ENCODE data around the gene RERE.
"Not testable (repeated sequence)": the region's sequence is repeated elsewhere in the genome, so short reads cannot be mapped to it uniquely, and the experiment has no call there.

RERE gene

DNA sequence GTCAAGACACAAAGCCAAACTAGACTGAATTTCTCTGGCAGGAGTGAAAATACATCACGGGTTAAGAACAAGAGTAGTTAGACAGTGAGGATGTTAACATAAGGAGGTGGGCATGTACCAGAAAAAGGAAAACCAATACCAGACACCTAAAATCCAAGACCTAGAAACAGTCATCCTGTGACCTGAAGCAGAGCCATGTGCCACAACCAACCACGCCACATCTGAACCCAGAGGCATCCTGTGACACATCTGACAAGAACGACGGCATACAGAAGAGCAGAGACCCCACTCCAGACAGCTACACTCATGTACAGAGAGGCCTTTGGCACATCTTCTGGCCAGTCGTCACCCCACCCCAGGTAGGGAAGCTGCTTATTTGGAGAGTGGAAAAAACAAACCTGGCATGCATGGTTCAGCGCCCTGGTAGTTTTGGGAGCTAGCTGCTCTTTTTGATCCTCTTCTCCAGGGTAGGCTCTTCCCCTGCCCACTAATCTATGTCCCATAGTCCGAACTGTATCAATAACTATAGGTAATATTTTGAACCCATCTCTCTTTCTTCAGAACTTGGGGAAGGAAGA is 427.4 kb downstream of the RERE start:
- FAIRE-seq, result no peak

DNA sequence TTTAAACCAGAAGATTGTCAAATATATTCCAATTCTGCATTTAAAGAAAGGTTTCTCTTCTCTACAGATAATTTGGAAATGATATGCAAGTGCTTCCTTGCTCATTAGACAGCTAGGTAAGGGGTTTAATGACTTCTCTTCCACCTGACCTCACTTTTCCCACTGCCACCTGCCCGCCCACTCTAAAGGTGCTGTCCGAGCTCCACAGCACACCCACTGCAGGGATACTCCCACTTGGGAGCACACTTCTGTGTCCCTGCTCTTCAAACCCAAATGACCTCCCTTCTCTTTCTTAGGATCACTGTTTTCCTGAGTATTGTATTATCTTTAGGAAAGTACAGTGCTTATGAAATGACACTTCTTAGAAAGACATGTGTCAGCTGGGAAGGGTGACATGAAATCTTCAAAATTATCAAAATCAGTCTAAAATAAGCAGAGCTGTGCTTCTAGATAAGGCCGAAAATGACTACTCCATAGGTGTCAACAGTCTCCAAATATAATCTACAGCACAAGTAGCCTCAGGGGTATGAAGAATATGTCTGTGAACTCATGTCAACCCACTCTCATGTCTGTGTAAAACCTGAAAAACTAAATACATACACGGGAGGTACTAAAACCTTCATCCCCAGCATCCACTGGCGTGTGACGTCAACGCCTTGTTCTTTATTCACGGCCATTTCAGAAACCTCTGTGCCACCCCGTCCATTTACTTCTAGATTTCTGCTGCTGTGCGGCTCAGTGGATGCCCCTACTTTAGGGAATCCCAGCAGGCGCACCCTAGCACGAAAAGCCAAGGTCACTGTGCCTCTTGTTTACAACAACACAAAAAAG is 428.5 kb downstream of the RERE start:
- no peak for FAIRE-seq

DNA sequence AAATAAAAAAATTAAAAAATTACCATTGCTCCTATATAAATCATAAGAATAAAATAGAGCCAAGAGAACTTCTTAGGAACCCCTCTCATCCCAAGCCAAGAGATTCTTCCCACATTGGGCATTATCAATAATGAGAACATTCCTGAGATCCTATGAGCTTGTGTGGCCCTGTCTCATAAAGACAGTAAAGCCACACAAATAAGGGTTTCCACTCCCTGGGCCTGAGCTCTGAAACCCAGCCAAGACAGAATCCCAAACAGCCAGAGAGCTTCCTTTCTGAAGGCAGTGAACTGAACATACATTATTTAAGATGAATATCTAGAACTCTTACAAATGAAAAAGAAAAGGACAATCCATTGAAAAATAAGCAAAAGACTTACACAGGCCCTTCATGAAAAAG is 431.2 kb downstream of the RERE start:
- no peak for FAIRE-seq

DNA sequence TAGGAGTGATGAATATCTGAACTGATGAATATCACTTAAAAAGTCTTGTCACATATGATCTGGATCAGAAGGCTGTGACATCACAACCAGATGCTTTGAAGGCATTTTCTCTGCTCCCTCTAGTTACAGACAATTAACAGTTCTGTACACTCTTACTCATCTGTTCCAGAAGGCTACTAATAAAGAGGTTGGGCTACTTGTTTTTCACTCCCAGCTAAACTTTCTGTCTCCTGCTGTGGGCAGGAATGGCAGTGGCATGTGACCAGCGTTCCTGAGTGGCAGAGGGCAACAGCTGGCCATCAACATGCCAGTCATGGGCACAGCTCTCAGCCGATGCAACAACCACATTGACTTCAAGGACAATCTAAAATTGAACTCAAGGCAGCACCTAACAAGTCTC is 432.9 kb downstream of the RERE start:
- no peak for FAIRE-seq

DNA sequence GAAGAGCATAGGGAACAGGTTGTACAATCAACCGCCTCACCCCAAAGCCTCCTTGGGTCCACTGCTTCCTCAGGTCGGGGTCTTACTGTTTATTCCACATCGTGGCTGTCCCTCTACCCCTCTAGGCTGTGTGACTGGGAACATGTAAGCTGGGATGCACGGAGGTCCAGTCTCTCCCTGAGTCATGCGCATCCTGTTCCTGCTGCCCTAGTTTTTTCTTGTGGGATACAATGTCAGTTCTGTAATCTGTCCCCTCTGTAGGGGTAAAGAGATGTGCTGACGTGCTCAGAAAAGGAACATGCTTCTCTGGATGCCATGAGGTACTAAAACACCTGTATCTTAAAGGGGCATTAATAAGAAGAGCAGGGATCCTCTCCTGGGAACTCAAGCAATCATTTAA is 433.4 kb downstream of the RERE start:
- FAIRE-seq, result no peak

DNA sequence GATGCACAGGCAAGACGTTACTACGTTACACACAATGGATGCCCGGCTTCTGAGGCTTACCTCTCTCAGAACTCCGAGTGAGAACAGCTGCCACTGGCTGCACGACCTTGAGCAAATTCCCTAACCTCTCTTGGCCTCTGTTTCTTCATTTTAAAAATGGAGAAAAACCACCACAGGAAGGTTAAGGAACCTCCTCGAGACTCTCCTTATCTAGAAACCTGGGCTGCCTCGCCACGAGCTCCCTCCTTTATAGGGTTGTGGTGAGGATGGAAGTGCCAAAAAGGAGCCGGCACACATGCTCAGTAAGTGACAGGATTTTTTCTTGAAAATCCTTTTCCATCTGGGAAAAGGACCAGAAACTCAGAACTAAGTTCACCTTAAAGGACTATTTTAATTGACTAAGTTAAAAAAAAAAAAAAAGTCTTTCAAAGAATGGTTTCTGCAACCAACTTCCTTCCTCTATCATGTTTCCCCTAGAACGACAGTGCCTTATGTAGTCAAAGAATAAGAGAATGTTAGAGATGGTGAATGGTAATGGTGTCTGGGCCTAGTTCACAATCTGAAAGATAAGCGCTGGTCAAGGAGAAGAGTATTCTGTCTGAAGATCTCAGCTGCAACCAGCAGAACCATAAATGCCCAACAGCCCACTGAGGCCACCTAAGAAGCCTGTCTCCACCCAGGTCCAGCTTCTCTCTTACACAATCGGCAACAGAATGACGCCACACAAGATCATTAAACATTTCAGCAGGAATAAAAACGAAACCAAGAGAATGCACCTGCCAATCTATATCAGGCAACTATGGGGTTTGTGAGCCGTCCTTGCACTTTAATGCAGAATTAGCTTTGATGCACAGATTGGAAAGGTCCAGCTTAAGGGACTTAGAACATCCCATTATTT is 434.6 kb downstream of the RERE start:
- no peak for FAIRE-seq

DNA sequence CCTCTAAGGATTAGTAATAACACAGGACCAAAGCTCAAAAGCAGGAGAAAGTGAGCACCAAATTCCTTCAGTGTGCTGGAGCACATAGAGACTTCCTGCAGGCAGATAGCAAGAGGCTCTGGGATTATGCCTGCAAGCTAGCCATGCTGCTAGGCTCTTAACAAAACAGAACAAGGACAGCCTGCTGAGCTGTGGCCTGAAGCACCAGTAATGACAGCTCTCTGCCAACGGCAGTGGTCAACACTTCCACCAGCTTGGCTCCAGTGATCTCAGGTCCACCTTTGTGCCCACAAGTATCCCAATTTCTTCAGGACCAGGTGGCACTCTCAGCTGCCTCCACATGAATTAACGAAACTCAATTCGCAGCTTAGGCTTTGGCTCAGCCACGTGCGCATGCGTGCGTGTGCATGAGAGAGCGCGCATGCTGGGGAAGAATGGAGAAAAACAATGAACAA is 435.4 kb downstream of the RERE start:
- FAIRE-seq, result no peak

DNA sequence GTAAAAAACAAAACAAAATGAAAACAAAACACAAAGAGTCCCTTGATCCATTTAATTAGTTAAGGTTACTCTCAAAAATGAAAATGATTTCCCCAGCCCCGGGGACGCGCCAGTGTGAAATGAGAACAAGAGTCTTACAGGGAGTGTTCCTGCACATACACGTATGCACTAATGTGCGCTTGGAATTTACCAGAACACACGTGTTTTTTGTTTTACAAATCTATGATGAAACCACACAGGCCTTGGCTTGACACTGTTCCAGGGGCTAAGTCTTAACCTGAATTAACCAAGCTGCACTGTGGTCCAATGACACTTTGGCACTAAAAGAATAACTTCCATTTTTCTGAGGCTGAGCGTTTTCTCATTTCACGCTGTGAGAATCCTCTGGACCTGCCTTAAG is 435.8 kb downstream of the RERE start:
- no peak for FAIRE-seq

DNA sequence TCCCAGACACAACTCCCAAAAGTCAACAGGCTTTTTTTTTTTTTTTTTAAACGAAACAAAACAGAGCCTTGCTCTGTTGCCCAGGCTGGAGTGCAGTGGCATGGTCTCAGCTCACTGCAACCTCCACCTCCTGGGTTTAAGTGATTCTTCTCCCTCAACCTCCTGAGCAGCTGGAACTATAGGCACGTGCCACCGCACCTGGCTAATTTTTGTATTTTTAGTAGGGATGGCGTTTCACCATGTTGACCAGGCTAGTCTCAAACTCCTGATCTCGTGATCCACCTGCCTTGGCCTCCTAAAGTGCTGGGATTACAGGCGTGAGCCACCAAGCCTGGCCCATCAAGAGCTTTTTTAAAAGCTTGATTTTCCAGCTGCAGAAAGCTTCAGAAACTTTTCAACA is 437.1 kb downstream of the RERE start:
- not testable (repeated sequence) for FAIRE-seq

DNA sequence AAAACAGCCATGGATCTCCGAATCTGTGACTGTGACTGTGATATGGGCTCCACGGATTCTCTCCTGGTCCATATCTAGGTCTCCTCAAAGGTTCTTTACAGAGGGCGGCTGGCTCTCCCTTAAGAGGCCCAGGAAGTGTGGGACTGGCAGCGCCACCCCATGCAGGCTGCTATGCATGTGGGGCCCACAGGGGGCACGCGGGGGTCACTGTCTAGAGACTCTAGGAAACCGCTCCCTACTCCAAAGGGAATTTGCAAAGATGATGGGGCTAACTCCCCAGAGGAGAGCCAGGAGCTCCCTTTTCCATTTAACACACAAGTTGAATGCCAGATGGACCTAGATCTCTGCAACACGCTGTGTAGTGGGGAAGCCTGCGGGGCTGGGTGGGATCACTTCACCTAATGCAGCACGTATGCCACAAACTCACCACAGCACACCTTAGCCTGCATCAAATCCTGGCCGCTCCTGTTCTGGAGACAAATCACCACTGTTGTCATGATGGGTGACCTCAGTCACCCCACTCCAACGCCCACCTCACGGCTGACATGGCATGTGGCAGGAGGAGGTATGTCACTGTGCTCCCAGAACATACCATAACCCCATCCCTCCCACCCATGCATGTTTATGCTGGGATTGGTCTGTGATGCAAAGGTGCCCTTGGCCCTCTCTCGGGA is 437.8 kb downstream of the RERE start:
- FAIRE-seq, result no peak

DNA sequence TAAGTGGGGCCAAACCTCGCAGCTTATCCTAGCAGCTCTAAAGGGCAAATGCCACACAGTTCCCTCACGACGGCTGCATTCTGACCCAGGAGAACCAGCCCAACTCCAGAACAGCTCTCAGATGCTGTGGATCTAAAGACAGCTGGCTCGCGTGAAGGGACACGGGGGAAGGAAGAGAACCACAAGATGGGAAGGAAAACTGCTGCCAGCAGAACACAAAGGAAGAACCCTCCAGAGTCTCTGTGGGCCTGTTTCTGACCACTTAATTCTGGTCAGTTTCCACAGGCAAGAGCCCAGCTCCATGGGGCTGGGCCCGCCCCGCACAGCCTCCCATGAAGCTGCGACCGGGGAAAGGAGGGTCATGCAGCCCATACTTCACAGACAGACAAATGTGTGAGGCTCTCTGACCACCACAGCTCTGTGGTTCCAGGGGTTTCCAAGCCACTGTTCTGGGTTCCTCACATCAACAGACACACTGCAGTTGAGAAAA is 438.4 kb downstream of the RERE start:
- FAIRE-seq, result no peak

DNA sequence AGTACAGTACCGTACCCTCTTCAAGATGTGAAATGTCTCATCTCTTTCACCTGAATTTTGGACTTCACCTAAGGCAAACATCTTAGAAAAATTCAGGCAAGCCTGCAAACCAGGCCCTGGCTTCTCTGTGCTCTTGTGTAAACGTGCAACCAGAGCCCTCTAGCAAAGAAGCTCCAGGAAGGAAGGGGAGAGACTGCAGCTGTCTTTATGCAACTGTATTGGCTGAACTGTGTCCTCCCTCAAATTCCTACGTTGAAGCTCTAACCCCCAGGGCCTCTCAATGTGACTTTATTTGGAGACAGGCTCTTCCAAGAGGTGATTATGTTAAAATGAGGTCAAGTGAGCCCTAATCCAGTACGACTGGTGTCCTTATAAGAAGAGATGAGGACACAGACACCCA is 439.3 kb downstream of the RERE start:
- no peak for FAIRE-seq

DNA sequence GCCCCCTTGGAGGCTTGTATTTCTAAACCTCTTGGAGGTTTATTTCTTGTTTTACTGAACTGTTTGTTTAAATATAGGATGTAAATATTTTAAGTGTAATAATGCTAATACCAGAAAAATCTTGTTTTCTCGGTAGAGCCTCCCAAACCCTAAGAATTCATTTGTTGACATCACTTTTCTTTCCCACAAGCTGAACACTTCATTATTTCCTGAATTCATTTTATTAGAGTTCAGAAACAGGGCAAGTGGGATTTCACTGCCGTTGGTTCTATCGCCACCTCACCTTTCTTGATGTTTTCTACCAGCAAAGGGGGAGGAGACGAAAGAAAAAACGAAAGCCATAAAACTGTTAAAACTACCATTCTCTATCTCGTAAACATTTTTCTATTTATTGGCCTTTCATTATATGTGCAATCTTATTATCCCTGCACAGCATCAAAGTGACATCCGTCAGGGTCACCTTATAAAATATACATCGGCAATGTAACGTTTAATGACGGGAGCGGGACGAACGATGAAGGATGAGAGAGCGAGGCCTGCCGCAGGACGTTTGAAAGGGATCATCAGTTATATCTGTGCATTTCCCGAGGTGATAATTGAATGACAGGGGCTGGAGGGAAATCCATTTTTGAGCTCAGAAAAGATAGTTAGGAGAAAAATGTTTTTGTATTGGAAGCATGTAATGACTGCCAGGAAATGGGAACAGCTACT is 440.0 kb downstream of the RERE start:
- FAIRE-seq, result no peak

DNA sequence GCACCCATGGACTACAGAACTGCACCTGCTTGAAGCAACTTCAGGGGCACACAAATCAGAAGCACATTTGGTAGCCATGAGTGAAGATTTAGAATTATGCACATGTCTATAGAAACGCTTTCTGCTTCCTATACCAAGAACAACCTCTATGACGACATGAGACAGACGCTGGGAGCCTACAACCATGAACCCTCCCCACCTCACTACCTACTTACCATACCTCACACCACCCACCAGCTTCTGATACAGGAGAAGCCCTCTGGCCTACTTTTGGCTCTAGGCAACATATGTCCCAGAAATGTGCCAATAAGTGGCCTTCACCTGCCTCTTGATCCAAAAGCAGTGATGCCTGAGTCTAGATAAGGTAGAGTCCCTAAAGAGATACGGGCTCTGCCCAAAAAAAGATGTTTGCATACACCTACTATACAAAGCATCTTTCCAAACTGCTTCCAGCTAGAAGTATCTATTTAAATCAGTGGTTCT is 441.0 kb downstream of the RERE start:
- FAIRE-seq, result no peak

DNA sequence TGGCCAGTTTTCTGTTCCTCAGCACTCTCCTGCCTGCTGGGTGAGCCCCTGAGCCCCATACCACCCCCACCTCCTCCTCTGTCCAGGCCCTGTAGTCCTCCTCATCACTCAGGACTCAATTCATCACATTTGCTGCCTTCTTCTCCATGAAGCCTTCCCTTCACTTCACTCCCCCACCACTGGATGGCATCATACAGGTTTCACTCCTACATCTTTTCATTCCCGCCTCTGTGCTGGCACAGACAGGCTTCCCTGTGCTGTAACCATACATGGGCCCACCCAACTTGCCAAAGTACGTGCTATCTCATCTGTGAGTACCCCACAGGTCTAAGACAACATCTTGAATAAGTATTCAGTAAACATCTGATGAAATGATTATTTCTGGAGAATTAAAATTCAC is 442.6 kb downstream of the RERE start:
- FAIRE-seq, result no peak

DNA sequence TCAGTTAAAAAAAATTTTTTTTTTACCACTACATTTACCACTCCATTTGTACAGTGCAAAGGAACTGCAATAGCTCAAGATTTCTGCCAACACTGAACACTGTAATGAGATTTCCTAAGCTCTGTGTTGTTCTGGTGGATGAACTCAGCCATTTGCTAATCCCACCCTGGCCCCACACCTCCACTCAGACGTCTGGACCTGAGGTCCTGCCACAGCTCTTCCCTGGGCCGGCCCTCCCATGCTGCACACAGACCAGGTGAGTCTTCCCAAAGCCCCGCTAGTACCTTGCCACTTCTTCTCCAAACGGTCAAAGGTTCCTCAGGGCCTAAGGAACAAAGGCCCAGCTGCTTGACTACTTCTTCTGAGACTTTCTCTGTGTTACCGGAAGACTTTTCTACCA is 443.1 kb downstream of the RERE start:
- FAIRE-seq, result no peak

DNA sequence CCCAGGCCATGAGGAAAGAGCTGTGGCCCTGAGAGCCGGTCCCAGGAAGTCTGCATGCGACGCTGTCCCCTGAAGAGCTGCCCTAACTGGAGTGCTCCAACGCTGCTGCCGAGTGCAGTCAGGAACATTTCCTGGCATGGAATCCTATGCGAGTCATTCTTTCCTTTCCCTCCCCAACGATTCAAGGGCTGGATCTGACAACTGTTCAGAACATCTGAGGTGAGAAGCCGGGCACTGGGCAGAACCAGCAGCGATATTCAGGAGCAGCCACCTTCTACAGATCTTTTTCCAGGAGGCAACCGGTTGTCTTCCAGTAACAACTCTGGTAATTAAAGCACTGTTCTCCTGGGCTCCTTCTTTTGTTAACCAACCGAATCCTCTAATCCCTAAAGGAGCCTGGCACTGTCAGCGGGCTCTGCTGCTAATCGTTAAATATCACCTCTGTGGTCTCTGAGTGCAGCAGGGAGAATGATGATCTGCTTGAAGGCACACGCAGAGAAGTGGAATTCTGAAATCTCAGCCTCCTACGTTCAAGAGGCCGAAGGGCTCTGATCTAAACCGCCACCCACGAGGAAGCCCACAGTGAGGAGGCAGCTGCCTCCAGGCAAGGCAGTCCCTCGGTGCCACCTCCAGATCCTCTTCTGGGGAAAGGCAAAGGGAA is 443.7 kb downstream of the RERE start:
- FAIRE-seq, result no peak

DNA sequence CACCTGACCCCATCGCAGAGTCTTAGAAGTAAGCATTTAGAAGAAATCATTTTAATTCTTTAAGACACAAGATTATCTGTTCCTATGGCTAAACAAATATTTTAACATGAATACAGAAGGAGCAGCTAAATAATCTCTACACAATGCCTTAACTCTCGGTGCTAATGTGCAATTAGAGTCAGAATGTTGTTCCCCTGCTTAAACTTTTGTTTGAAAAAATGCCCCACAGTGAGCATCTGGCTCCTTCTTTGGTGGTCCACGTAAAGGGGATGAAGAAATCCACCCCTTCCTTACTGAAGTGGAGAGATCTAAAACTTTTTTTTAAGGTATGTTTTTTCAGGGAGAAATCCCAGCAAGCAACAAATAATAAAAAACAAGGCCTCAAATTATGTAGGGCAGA is 444.3 kb downstream of the RERE start:
- no peak for FAIRE-seq

DNA sequence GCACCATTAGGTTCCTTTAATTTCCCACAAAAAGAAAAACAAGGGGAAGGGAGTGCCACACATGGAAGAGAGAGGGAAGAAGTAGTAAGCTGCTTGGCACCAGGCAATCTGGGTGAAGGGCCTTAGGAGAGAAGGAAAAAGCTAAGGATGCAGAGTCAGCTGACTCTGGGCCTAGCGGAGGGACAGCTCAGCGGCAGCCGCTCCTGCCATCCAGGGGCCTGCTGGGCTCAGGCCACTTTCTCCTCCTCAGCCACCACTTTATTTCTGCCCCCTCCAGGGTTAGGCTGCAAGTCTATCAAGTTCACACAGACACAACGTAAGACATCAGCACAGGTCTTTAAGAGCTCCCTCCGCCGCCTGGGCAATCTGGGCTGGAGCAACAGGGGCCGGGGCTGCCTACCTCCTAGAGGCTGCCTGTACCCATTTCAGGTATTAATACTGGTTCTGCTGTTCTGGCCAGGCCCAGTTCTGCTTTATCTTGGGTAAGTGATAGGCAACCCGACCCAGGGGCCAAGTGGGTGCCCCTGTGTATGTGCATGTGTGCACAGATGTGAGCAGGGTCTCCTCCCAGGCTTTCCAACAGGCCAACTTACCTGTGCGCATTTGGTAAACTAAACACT is 446.0 kb downstream of the RERE start:
- FAIRE-seq, result no peak

DNA sequence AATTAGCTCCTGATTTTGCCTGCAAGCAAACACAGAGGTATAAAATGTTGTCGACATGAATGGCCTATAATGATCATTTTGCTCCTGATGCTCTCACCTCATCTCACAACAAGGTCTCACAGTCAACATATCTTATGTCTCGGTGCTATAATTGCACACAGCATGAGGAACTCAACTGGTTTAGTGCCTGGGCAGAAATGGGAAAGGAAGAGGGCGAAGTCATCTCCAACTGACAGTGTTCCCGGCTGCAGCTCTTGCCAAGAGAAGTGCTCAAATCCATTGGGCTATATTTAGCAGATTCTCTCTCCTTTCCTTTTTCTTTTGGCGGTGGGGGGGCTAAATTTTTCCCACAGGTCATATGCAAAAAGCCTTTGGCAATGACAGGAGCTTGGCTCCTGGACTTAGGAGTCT is 446.5 kb downstream of the RERE start:
- FAIRE-seq, result no peak

All from colon (tissue), 2 donors.